Aortic smooth muscle cell (primary cell): ENCODE results near the gene SERPINB8. TPM values are rescaled to one million over a fixed set of nuclear protein-coding genes. Genes with fewer than 3 reads are reported as not detected.

Experiments
- total RNA-seq: library from RNA; depleted of rRNA; stranded (reverse); fragments of >200 nt; gene quantifications from 2 replicates; pipeline ENCODE4 v1.2.3, GENCODE V29; 2014

Gene SERPINB8, protein sequence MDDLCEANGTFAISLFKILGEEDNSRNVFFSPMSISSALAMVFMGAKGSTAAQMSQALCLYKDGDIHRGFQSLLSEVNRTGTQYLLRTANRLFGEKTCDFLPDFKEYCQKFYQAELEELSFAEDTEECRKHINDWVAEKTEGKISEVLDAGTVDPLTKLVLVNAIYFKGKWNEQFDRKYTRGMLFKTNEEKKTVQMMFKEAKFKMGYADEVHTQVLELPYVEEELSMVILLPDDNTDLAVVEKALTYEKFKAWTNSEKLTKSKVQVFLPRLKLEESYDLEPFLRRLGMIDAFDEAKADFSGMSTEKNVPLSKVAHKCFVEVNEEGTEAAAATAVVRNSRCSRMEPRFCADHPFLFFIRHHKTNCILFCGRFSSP
- 20.1 and 21.6 TPM in 2 replicates for total RNA-seq

DNA sequence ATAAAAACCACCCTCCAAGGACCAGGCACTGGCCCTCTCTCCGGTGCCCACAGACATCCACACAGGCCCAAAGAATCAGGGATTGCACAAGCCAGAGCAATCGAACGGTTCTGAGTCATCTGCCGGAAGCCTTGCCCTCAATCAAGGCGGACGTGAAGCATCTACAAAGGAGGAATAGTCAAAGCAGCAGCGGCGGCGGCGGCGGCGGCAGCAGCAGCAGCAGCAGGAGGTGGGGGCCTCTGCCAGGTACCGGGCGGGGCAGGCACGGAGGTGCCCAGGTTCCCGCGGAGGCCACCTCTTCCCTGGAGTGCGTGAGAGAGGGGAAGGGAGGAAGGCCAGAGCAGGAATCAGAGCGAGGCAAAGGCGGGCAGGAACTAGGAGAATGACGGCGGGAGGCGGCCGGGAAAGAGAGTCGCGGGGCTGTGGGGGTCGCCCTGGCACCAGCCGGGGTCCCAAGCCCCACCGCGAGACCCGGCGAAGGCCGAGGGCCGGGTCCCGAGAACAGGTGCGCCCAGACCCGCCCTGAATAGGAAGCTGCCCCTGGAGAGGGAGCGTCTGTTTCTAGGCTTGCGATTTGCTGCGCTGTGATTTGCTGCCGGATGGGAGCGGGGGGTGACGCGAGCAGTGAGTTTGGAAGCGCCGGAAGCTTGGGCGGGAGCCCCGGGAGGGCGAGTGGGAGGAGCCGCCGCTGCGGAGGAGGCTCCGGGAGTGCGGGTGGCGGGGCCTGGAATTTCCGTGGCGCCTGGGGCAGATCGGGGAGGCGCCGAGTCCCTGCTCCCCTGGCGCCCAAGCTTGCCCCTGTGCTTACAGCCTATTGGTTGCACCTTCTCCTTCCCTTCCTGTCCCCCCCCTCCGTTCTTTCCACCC lies at the start of gene SERPINB8:
TSS of gene SERPINB8 (plus strand) at position 140 of the 867 bp plus-strand sequence. CDS start 8,228 bp downstream, outside the sequence.

DNA sequence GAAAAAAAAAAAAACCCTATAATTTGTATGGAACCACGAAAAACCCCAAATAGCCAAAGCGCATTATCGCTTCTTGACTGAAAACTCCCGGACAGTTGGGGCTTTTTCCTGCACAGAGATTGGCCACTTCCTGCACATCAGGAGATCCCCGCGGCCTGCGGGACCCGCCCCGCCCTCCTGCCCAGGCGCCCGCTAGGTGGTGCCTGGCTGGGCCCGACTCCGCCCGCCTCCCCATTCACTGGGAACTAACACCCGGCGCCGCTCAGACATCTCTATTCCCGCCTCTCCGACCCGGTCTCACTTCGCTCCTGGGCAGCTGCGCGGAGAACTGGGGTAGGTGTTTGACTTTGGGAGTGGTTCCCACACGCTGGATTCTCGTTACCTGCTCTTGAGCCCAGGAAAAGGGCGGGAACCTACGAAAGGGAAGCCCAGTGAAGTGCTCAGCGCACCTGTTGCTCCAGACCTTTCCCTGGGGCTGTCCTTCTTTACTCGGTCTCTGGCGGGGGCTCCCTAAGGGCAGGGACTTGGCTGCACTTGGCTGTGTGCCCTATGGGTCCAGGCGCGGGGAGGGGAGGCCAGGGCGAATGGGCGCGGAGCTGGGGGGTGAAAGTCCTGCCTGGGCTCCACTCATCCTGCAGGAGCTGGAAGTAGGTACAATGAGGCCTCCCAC lies 20.7 kb upstream of the SERPINB8 start, which contains the start of gene HMSD:
TSS of gene HMSD (plus strand) at position 234 of the 670 bp plus-strand sequence. CDS start 4,155 bp downstream, outside the sequence.

Other genes starting within 250 kb of the SERPINB8 start
- not detected in 2 replicates for gene SERPINB7, start 194.7 kb upstream of the SERPINB8 start, total RNA-seq
- 2.4 and 19.8 TPM in 2 replicates for gene SERPINB2, start 82.4 kb upstream of the SERPINB8 start, total RNA-seq
- gene SERPINB10, start 62.1 kb upstream of the SERPINB8 start, total RNA-seq, result 0.13 TPM in 1 of 2 replicates, not detected in the other
- not detected in 2 replicates for gene HMSD, start 20.8 kb upstream of the SERPINB8 start, total RNA-seq
- not detected in 2 replicates for gene LINC00305, start 179.0 kb downstream of the SERPINB8 start, total RNA-seq